ENCODE data around the gene PDE2A.

- TF ChIP-seq CTCF (optimal IDR thresholded peaks at IDR 0.05 in 1 of 3, IDR thresholded peaks at IDR 0.05 in 1 of 3, conservative IDR thresholded peaks at IDR 0.05 in 1 of 3; ENCODE audit: extremely low read depth in 1 of 3, insufficient read depth in 2 of 3, low read length in 3 of 3): no peak
- TF ChIP-seq EZH2 (IDR thresholded peaks at IDR 0.05; ENCODE audit: low read length): no peak
Observed at GRCh38 chr11:72591785-72592502, 82.3 kb downstream of the PDE2A start.
